ENCODE measurements around the gene AIFM1. TPM values are rescaled to one million over a fixed set of nuclear protein-coding genes. Genes with fewer than 3 reads are reported as not detected.

Gene AIFM1
- total and polyA plus RNA-seq, 2 of the 4 experiments (the other 2 are of a cell fraction): 22.0 to 27.4 TPM

DNA sequence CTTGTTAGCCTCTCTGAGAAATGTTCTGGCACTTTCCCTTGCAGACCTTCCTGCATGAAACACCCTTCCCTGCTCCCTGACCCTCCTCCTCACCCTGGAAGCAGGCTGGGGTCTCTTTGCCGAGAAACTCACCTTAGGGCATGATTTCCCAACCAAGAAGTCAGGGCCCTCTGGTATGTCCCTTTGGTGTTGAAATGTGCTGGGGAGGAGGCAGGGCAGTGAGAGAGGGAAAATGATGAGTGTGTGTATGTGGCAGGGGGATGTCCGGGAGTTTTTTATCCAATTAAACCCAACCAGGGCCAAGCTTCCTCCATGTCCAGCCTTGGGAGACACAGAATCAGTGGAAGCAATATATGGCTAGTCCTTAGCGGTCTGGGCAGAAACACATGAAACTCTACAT, 60.4 kb downstream of the AIFM1 start:
- Histone ChIP-seq H4K20me1 (ENCODE audit: insufficient read depth, low read length) (peaks cover 62% of the 10 kb centered on the region), H3K27me3 (ENCODE audit: control insufficient read depth, insufficient read depth, low read length) (no peaks in the 10 kb centered on the region), H2BK20ac (ENCODE audit: low read depth, low read length) (no peak overlapping the region)

More for the DNA sequence above, 60.4 kb downstream of the AIFM1 start:
- ChIA-PET POLR2A (ENCODE audit: unreplicated experiment) (no interaction called here), CTCF (no interaction called here)
- Histone ChIP-seq H3K9me1 (ENCODE audit: insufficient read depth, low read length) (peaks cover 12% of the 10 kb centered on the region; the same call in 1 of the 2 replicates), H3K4ac (ENCODE audit: low read depth, low read length) (no peak overlapping the region), H2BK5ac (ENCODE audit: low read depth, low read length, poor library complexity, severe bottlenecking) (no peak overlapping the region), H3K4me3 (ENCODE audit: insufficient read depth, low read depth, low read length) (no peak overlapping the region), H4K5ac (ENCODE audit: low read depth, low read length) (no peak overlapping the region), H3K27ac (ENCODE audit: insufficient read depth, low read length) (no peak overlapping the region), H2AK5ac (ENCODE audit: low read depth, low read length) (no peak overlapping the region), H3K9me3 (ENCODE audit: control insufficient read depth, insufficient read depth, low read length) (no peaks in the 10 kb centered on the region), H3K18ac (ENCODE audit: low read depth, low read length) (no peak overlapping the region), H4K8ac (ENCODE audit: low read depth in 2 of 2, low read length in 2 of 2) (no peak overlapping the region), H3K14ac (replicated peaks; ENCODE audit: low read depth, low read length) (no peak overlapping the region), H3K9ac (ENCODE audit: low read depth, low read length) (no peak overlapping the region), H3K4me1 (ENCODE audit: control insufficient read depth, insufficient read depth, low read length) (peaks cover 11% of the 10 kb centered on the region), H3K56ac (ENCODE audit: extremely low read depth, insufficient read depth, low read length) (no peak overlapping the region), H3K36me3 (ENCODE audit: control insufficient read depth, insufficient read depth, low read length) (no peaks in the 10 kb centered on the region), H2BK120ac (ENCODE audit: low read depth, low read length) (no peak overlapping the region), H3K4me2 (ENCODE audit: low read depth, low read length) (no peak overlapping the region), H4K91ac (ENCODE audit: insufficient read depth, low read depth, low read length) (no peak overlapping the region), H2AK9ac (replicated peaks; ENCODE audit: low read depth, low read length, poor library complexity) (peak overlapping the region; percentile 65), H2AFZ (replicated peaks; ENCODE audit: low read length, poor library complexity) (no peak overlapping the region), H3K79me1 (ENCODE audit: low read depth in 1 of 2, low read length in 2 of 2) (peaks cover 6 to 45% of the 10 kb centered on the region in 2 experiments), H3K23ac (ENCODE audit: low read depth, low read length) (no peak overlapping the region; the same call in 1 of the 2 replicates), H2BK15ac (ENCODE audit: low read depth, low read length) (no peak overlapping the region)
- DNase-seq (no peak), ATAC-seq (ENCODE audit: low read depth) (no peak)
- in situ Hi-C loops (cut with MboI; ENCODE audit: low sequenced_read_pairs) (no loop called here), dilution Hi-C loops (cut with HindIII; ENCODE audit: low sequenced_read_pairs, unreplicated experiment) (no loop called here), intact Hi-C loops (cut with micrococcal nuclease) (no loop called here)
- TF ChIP-seq MXI1 (IDR thresholded peaks at IDR 0.05; ENCODE audit: borderline replicate concordance, low read depth, low read length): no peak
- no peak for TF ChIP-seq RFX5 (IDR thresholded peaks at IDR 0.05; ENCODE audit: low read depth, low read length)
- TF ChIP-seq RCOR1 (IDR thresholded peaks at IDR 0.05; ENCODE audit: insufficient replicate concordance, low read length): no peak
- no peak for TF ChIP-seq MAFK (IDR thresholded peaks at IDR 0.05; ENCODE audit: low read depth, low read length)
- TF ChIP-seq POLR2A (IDR thresholded peaks at IDR 0.05; ENCODE audit: low read depth, low read length): no peak
- no peak for TF ChIP-seq CEBPB (IDR thresholded peaks at IDR 0.05; ENCODE audit: low read depth, low read length)
- TF ChIP-seq NFE2L2 (IDR thresholded peaks at IDR 0.05; ENCODE audit: low read depth, low read length): no peak
- no peak for TF ChIP-seq USF2 (IDR thresholded peaks at IDR 0.05; ENCODE audit: low read depth, low read length)
- TF ChIP-seq FOS (IDR thresholded peaks at IDR 0.05; ENCODE audit: low read depth, low read length): no peak
- no peak for TF ChIP-seq MAZ (IDR thresholded peaks at IDR 0.05; ENCODE audit: borderline replicate concordance, low read depth, low read length)
- TF ChIP-seq SMC3 (IDR thresholded peaks at IDR 0.05; ENCODE audit: low read depth, low read length): no peak
- no peak for TF ChIP-seq CHD1 (IDR thresholded peaks at IDR 0.05; ENCODE audit: low read depth, low read length)
- no peak for TF ChIP-seq BHLHE40 (IDR thresholded peaks at IDR 0.05; ENCODE audit: low read depth, low read length)
- TF ChIP-seq, protein P1, sequence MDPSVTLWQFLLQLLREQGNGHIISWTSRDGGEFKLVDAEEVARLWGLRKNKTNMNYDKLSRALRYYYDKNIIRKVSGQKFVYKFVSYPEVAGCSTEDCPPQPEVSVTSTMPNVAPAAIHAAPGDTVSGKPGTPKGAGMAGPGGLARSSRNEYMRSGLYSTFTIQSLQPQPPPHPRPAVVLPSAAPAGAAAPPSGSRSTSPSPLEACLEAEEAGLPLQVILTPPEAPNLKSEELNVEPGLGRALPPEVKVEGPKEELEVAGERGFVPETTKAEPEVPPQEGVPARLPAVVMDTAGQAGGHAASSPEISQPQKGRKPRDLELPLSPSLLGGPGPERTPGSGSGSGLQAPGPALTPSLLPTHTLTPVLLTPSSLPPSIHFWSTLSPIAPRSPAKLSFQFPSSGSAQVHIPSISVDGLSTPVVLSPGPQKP (IDR thresholded peaks at IDR 0.05; ENCODE audit: borderline replicate concordance, low read depth, low read length): no peak
- BruUV-seq (replicated peaks): no TSS peak
- WGBS, 2 experiments (ENCODE audit: extremely low coverage in 2 of 2, insufficient read length in 1 of 2): 67% methylated on average over 1 of the region's 3 CpGs; no CpG with 5 or more reads in 1 of the 2 experiments

Measured in IMR-90 (cell line).